HepG2 (cell line): ENCODE data around the gene ZNF500. TPM values are rescaled to one million over a fixed set of nuclear protein-coding genes. Genes with fewer than 3 reads are reported as not detected.

Source experiments
- ATAC-seq: fragments of 200-7000 bp; cut with Tn5 transposase; 3 replicates; pipeline ENCODE4 v1.9.1; 2020; ENCODE audit warnings: mild to moderate bottlenecking, moderate library complexity
- BruUV-seq: library from RNA; stranded (reverse); fragments of 400-500 nt; replicated peaks from 2 replicates; lab custom pipeline; 2021; lab: Mats Ljungman, UMichigan
- CTCF ChIA-PET: fragments of 300-600 bp; formaldehyde crosslinking; extraction: SDS; loops from one replicate; lab custom pipeline; 2021; ENCODE audit warnings: low total read pairs, inconsistent platforms, low intra/inter-chr PET ratio; lab: Yijun Ruan, JAX
- POLR2A ChIA-PET: fragments of 350-600 bp; sonication (Branson Sonifier 250); formaldehyde crosslinking; loops from one replicate; lab custom pipeline; 2020; ENCODE audit warnings: antibody characterized with exemption, inconsistent platforms; lab: Yijun Ruan, JAX
- DNase-seq: peaks from one replicate; pipeline ENCODE4 v3.0.0-alpha.2; 2015; ENCODE audit warnings: low spot score
- FAIRE-seq: peaks from 3 replicates; lab custom pipeline; 2011; peaks lifted over from hg19 to GRCh38; lab: Jason Lieb, UNC
- H2AFZ ChIP-seq: one replicate; pipeline ENCODE4 v1.6.1; 2011; ENCODE audit warnings: low read length, inconsistent platforms
- H3K27ac ChIP-seq: fragments of 300-600 bp; 3 replicates; pipeline ENCODE4 v1.8.0; 2011; ENCODE audit warnings: mixed run types, mild to moderate bottlenecking, mixed read lengths, low read length, inconsistent platforms; ENCODE audit not compliant: insufficient read depth; ENCODE audit errors: extremely low read length
- H3K27me3 ChIP-seq, 2 experiments: fragments of 200-600 bp in 1 of 2; 2 replicates in 1 of 2; 3 replicates in 1 of 2; pipeline versions ENCODE4 v1.6.0 to v1.8.0; 2011; ENCODE audit warnings: low read length in 2 of 2, mild to moderate bottlenecking in 2 of 2, moderate library complexity in 2 of 2, inconsistent platforms in 1 of 2; ENCODE audit not compliant: insufficient read depth in 2 of 2, control insufficient read depth in 1 of 2
- H3K36me3 ChIP-seq, 2 experiments: fragments of 200-600 bp in 1 of 2; replicated peaks in 1 of 2; 2 replicates in 1 of 2; 3 replicates in 1 of 2; pipeline versions ENCODE4 v1.5.1 to v1.8.0; 2011; ENCODE audit warnings: low read length in 2 of 2, inconsistent platforms in 1 of 2; ENCODE audit not compliant: insufficient read depth in 2 of 2, control insufficient read depth in 1 of 2
- H3K4me1 ChIP-seq: 2 replicates; pipeline ENCODE4 v1.5.1; 2012; ENCODE audit warnings: low read length, inconsistent platforms; ENCODE audit not compliant: insufficient read depth
- H3K4me2 ChIP-seq: 2 replicates; pipeline ENCODE4 v1.6.0; 2011; ENCODE audit warnings: low read depth, low read length, inconsistent platforms
- H3K4me3 ChIP-seq, 3 experiments: fragments of 200-600 bp in 1 of 3; sonication (generic), shearing (Covaris generic) in 1 of 3; replicated peaks in 1 of 3; 2 replicates each; pipeline ENCODE4 v1.5.1; 2011 to 2016; ENCODE audit warnings: low read length in 3 of 3, inconsistent platforms in 2 of 3, low read depth in 2 of 3, mild to moderate bottlenecking in 2 of 3, control low read depth in 1 of 3, mixed read lengths in 1 of 3; ENCODE audit not compliant: insufficient read depth in 1 of 3
- H3K79me2 ChIP-seq: one replicate; pipeline ENCODE4 v1.6.1; 2011; ENCODE audit warnings: low read length, inconsistent platforms; ENCODE audit not compliant: insufficient read depth
- H3K9ac ChIP-seq: 2 replicates; pipeline ENCODE4 v1.6.0; 2011; ENCODE audit warnings: mild to moderate bottlenecking, low read depth, low read length, inconsistent platforms; ENCODE audit not compliant: insufficient read depth
- H3K9me3 ChIP-seq: 2 replicates; pipeline ENCODE4 v1.5.1; 2012; ENCODE audit warnings: mild to moderate bottlenecking, low read length
- H4K20me1 ChIP-seq: 2 replicates; pipeline ENCODE4 v1.6.0; 2011; ENCODE audit warnings: inconsistent platforms, mild to moderate bottlenecking, low read length, moderate library complexity; ENCODE audit not compliant: insufficient read depth
- ADNP ChIP-seq: sonication (generic); formaldehyde crosslinking; IDR thresholded peaks from 2 replicates; pipeline ENCODE4 v1.4.0; 2020; ENCODE audit warnings: missing genetic modification reagents
- ARID2 ChIP-seq: sonication (generic); formaldehyde crosslinking; IDR thresholded peaks from 2 replicates; pipeline ENCODE4 v1.8.1; 2022; ENCODE audit warnings: mild to moderate bottlenecking, missing genetic modification reagents, borderline replicate concordance
- BCL6 ChIP-seq: IDR thresholded peaks from 2 replicates; pipeline ENCODE4 v1.6.1; 2016; ENCODE audit warnings: missing genetic modification reagents, missing compliant biosample characterization
- FOXJ3 ChIP-seq: sonication (generic); formaldehyde crosslinking; IDR thresholded peaks from 2 replicates; pipeline ENCODE4 v1.4.0; 2020; ENCODE audit warnings: missing genetic modification reagents, mild to moderate bottlenecking, borderline replicate concordance
- ZNF143 ChIP-seq: sonication (generic); formaldehyde crosslinking; IDR thresholded peaks from 2 replicates; pipeline ENCODE4 v1.4.0; 2020; ENCODE audit warnings: missing genetic modification reagents
- ZNF17 ChIP-seq: sonication (generic); formaldehyde crosslinking; IDR thresholded peaks from 2 replicates; pipeline ENCODE4 v1.5.0; 2020; ENCODE audit warnings: mild to moderate bottlenecking, missing genetic modification reagents
- ZNF550 ChIP-seq: sonication (generic); formaldehyde crosslinking; IDR thresholded peaks from 2 replicates; pipeline ENCODE4 v1.4.0; 2020; ENCODE audit warnings: mild to moderate bottlenecking, missing genetic modification reagents, borderline replicate concordance
- WGBS: methylation state at CpG from one replicate; pipeline ENCODE4 v1.1.6; 2017; ENCODE audit warnings: low lambda C conversion rate; 5-methylcytosine and 5-hydroxymethylcytosine counted together
- in situ Hi-C: cut with HindIII; loops from 2 replicates; pipeline ENCODE4 v1.10.0; 2017; ENCODE audit warnings: low pct_unique_long_range_greater_than_20kb; ENCODE audit not compliant: extremely low pct_ligation_motif_present
- intact Hi-C: fragments of 100-400 bp; cut with micrococcal nuclease; formaldehyde crosslinking; loops from one replicate; pipeline ENCODE4 v1.10.0; 2022; ENCODE audit not compliant: unreplicated experiment
- polyA plus RNA-seq, 8 experiments: library from polyadenylated mRNA; depleted of rRNA in 3 of 8; stranded (reverse) in 7 of 8; unstranded in 1 of 8; fragments of >200 nt; fragmentation: Illumina TruSeq in 4 of 8; extraction: Trizol in 4 of 8; gene quantifications; 2 replicates each; pipeline versions ENCODE4 v1.2.1 to v1.2.3, GENCODE V29; 2011 to 2016; ENCODE audit warnings: low read depth in 4 of 8, missing spikeins in 1 of 8, mixed read lengths in 1 of 8; ENCODE audit not compliant: insufficient read depth in 1 of 8
- total RNA-seq, 5 experiments: library from RNA; depleted of rRNA; stranded (reverse); fragments of >200 nt; fragmentation: Illumina TruSeq; extraction: Trizol; gene quantifications; 2 replicates each; pipeline ENCODE4 v1.2.3, GENCODE V29; 2016; ENCODE audit warnings: low read depth in 1 of 5
- TF ChIP-seq, protein P1 (sequence below): sonication (generic); formaldehyde crosslinking; IDR thresholded peaks from 2 replicates; pipeline ENCODE4 v1.4.0; 2020; ENCODE audit warnings: mild to moderate bottlenecking, missing genetic modification reagents, borderline replicate concordance
- TF ChIP-seq, protein P2 (sequence below): IDR thresholded peaks from 2 replicates; pipeline ENCODE4 v1.6.1; 2016
- TF ChIP-seq, protein P3 (sequence below): sonication (generic); formaldehyde crosslinking; IDR thresholded peaks from 2 replicates; pipeline ENCODE4 v1.5.1; 2020; ENCODE audit warnings: missing genetic modification reagents, mild to moderate bottlenecking, borderline replicate concordance

Gene ZNF500
- total and polyA plus RNA-seq, 2 of the 13 experiments (the other 11 are each of a cell fraction or from before 2014, with no cell fraction given): 6.1 to 12.2 TPM

DNA sequence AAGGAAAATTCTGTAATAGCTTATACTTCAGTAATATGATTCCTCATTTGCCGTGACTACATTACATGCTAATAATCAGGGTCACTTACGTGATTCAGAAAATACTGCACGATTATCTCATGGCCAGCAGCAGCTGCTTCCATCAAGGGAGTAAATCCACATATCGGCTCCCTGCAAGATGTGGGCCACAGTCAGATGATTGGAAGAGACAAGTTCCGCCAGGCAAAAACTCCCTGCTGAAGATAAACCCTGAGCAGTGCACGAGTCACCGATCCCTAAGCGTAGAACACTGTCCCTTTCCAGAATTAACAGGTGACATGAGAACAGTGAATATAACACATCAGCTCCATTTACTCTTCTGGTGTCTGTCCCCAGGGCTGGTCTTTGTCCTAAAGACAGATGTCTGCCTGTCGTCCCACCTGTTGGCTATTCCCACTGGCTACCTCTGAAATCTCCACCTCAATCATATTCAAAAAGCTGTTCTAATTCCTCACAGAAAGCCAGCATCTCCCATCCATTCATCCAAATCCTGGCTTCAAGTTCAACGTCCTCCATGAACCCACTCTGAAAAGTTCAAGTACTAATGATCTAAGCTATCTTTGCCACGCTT is 42.2 kb downstream of the ZNF500 start (continued):
- TF ChIP-seq, protein P1, sequence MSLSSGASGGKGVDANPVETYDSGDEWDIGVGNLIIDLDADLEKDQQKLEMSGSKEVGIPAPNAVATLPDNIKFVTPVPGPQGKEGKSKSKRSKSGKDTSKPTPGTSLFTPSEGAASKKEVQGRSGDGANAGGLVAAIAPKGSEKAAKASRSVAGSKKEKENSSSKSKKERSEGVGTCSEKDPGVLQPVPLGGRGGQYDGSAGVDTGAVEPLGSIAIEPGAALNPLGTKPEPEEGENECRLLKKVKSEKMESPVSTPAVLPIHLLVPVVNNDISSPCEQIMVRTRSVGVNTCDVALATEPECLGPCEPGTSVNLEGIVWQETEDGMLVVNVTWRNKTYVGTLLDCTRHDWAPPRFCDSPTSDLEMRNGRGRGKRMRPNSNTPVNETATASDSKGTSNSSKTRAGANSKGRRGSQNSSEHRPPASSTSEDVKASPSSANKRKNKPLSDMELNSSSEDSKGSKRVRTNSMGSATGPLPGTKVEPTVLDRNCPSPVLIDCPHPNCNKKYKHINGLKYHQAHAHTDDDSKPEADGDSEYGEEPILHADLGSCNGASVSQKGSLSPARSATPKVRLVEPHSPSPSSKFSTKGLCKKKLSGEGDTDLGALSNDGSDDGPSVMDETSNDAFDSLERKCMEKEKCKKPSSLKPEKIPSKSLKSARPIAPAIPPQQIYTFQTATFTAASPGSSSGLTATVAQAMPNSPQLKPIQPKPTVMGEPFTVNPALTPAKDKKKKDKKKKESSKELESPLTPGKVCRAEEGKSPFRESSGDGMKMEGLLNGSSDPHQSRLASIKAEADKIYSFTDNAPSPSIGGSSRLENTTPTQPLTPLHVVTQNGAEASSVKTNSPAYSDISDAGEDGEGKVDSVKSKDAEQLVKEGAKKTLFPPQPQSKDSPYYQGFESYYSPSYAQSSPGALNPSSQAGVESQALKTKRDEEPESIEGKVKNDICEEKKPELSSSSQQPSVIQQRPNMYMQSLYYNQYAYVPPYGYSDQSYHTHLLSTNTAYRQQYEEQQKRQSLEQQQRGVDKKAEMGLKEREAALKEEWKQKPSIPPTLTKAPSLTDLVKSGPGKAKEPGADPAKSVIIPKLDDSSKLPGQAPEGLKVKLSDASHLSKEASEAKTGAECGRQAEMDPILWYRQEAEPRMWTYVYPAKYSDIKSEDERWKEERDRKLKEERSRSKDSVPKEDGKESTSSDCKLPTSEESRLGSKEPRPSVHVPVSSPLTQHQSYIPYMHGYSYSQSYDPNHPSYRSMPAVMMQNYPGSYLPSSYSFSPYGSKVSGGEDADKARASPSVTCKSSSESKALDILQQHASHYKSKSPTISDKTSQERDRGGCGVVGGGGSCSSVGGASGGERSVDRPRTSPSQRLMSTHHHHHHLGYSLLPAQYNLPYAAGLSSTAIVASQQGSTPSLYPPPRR (CRISPR knock-in tag): no peak
- TF ChIP-seq, protein P2, sequence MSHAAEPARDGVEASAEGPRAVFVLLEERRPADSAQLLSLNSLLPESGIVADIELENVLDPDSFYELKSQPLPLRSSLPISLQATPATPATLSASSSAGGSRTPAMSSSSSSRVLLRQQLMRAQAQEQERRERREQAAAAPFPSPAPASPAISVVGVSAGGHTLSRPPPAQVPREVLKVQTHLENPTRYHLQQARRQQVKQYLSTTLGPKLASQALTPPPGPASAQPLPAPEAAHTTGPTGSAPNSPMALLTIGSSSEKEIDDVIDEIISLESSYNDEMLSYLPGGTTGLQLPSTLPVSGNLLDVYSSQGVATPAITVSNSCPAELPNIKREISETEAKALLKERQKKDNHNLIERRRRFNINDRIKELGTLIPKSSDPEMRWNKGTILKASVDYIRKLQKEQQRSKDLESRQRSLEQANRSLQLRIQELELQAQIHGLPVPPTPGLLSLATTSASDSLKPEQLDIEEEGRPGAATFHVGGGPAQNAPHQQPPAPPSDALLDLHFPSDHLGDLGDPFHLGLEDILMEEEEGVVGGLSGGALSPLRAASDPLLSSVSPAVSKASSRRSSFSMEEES: no peak
- no peak for TF ChIP-seq ZNF143 (CRISPR knock-in tag)

DNA sequence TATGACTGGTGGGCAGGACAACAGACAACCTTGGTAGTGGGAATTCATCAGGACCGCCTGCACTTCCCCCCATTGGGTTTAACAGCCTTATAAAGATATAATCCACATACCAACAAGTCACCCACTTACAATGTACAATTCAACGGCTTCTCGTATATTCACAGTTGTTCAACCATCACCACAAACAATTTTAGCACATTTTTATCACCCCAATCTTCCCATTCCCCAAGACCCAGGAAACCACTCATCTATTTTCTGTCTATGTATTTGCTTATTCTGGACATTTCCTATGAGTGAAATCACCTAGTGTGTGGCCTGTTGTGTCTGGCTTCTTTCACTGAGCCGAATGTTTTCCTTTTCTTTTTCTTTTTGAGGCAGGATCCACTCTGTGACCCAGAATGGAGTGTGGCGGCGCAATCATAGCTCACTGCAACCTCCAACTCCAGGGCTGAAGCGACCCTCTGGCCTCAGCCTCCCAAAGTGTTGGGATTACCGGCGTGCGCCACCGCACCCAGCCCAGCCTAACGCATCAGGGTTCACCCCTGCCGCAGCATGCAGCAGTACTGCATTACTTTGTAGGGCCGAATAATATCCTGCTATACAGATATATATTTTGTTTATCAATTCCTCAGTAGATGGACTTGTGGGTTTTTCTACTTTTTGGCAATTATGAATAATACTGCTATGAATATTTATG is 43.7 kb downstream of the ZNF500 start:
- TF ChIP-seq ZNF550 (CRISPR knock-in tag) (no peak), ZNF17 (CRISPR knock-in tag) (no peak), ADNP (CRISPR knock-in tag) (no peak), ARID2 (CRISPR knock-in tag) (no peak), FOXJ3 (no peak), BCL6 (CRISPR knock-in tag) (no peak)
- TF ChIP-seq, protein P3, sequence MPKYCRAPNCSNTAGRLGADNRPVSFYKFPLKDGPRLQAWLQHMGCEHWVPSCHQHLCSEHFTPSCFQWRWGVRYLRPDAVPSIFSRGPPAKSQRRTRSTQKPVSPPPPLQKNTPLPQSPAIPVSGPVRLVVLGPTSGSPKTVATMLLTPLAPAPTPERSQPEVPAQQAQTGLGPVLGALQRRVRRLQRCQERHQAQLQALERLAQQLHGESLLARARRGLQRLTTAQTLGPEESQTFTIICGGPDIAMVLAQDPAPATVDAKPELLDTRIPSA (CRISPR knock-in tag): no peak
- TF ChIP-seq, all 625 proteins: peak for 0
- no peak overlapping the region for H3K4me3 ChIP-seq
- WGBS: 98% methylated on average over 14 of the region's 14 CpGs
- ATAC-seq (no peak), FAIRE-seq (no peak), DNase-seq (no peak)
- no peaks in the 10 kb centered on the region for H3K4me1 ChIP-seq
- no peaks in the 10 kb centered on the region for H4K20me1 ChIP-seq
- H3K4me2 ChIP-seq: no peak overlapping the region
- no peaks in the 10 kb centered on the region for H3K79me2 ChIP-seq
- CTCF ChIA-PET: no interaction called here
- no peak overlapping the region for H2AFZ ChIP-seq
- peaks cover 6 to 36% of the 10 kb centered on the region in 2 experiments for H3K36me3 ChIP-seq
- no peaks in the 10 kb centered on the region; a peak in 1 of 5 replicates for H3K27me3 ChIP-seq
- no peak overlapping the region for H3K27ac ChIP-seq
- BruUV-seq: no TSS peak
- POLR2A ChIA-PET: no interaction called here
- intact Hi-C loops: no loop called here
- no peak overlapping the region for H3K9ac ChIP-seq
- in situ Hi-C loops: no loop called here
- no peaks in the 10 kb centered on the region for H3K9me3 ChIP-seq
